Measurements from ENCODE around the gene PAK1.
A peak's percentile ranks its signal among the peaks of the same experiment; 100 is the strongest.

PAK1 gene

DNA sequence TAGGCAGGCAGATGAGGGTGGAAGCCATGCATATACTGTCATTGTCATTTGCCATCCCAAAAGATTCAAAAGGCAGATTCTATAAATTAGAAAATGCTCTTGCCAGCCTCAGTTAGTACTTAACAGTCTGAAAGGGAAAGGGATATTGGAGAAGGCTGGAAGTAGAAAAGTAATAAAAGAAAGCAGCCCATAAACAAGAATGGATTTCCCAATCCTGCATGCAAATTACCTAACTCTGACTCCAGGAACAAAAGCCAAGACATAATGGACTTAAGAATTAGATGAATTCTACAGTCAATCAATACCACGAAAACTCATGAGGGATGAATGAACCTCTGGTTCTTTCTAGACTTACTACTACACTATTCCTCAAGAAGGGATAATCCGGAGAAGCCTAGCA, 5.9 kb downstream of the PAK1 start:
- CTCF ChIA-PET, result no interaction called here
- Mint-ChIP-seq H3K4me1 (peaks cover 21% of the 10 kb centered on the region), H3K9me3 (no peaks in the 10 kb centered on the region), H3K27ac (no peak overlapping the region), H3K36me3 (no peaks in the 10 kb centered on the region), H3K4me3 (no peak overlapping the region), H3K27me3 (peaks cover 11% of the 10 kb centered on the region)
- no peak for DNase-seq

DNA sequence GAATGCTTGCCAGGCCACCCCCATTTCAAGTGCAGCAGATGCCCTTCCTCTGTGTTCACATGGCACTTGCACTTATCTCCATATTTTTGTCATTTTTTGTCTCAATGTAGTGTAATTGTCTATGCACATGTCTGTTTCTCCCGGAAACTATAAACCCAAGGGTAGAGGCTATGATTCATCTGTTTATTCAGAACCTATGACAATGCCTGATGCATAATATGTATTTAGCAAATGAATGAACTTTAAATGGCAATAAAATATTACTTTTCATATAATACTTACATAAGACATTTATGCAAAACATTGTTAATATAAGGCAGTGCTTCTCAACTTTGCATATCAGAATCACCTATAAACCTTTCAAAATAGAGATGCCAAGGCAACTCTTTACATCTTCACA, 6.7 kb downstream of the PAK1 start:
- Mint-ChIP-seq H3K27ac (no peak overlapping the region), H3K36me3 (no peaks in the 10 kb centered on the region), H3K4me3 (no peak overlapping the region), H3K27me3 (peaks cover 9% of the 10 kb centered on the region), H3K9me3 (no peaks in the 10 kb centered on the region), H3K4me1 (peaks cover 19% of the 10 kb centered on the region)
- DNase-seq, result no peak
- CTCF ChIA-PET, result no interaction called here

DNA sequence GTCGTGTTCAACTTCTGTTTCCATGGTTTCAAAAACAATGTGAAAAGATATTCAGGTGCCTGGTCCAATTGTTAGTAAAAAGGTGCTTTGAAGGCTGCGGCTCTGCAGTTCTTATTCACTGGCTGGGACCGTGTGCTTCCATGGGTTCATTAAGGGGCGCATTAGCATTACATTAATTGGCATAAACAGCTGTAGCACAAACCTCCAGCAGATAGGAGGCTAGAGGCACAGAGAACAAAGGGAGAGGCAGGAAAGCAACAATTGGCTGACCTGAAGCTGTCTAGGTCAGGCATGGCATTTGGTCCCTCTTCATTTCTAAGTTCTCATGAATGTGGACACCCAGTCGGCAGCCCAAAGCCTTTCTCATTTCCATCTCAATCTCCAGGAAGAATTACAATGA, 16.6 kb downstream of the PAK1 start:
- DNase-seq, result no peak
- Mint-ChIP-seq H3K9me3 (no peaks in the 10 kb centered on the region), H3K27me3 (peaks cover 20% of the 10 kb centered on the region), H3K27ac (no peak overlapping the region), H3K4me3 (no peak overlapping the region), H3K36me3 (no peaks in the 10 kb centered on the region), H3K4me1 (peaks cover 7% of the 10 kb centered on the region)
- CTCF ChIA-PET, result interaction anchor here (1.4 to 2.7 kb wide), 2 partner anchors 14 to 45 kb away, joined by 4 to 9 read pairs; no protein-coding TSS in a partner anchor

DNA sequence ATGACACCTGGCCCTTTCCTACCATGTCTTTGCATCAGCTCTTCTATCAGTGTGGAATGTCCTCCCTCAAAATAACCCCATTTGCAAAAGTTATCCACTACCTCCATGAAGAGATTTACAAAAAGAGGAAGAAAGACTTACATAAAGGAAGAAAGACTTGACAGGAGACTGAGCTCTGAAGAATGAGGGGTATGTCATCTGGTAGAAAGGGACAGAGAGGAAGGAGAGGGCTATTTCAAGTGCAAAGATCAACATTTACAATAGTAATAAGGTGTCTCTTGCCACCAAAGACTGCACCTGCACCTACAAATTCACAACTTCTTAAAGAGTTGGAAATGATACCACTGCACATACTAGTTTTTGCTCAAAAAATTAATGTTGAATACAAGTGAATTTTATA, 18.2 kb downstream of the PAK1 start:
- Mint-ChIP-seq H3K27ac (no peak overlapping the region), H3K27me3 (peaks cover 17% of the 10 kb centered on the region), H3K4me1 (peaks cover 13% of the 10 kb centered on the region), H3K36me3 (no peaks in the 10 kb centered on the region), H3K4me3 (no peak overlapping the region), H3K9me3 (no peaks in the 10 kb centered on the region)
- no peak for DNase-seq
- CTCF ChIA-PET, result interaction anchor here (2.7 kb wide), 1 partner anchor 15 kb away, joined by 9 read pairs; no protein-coding TSS in a partner anchor

DNA sequence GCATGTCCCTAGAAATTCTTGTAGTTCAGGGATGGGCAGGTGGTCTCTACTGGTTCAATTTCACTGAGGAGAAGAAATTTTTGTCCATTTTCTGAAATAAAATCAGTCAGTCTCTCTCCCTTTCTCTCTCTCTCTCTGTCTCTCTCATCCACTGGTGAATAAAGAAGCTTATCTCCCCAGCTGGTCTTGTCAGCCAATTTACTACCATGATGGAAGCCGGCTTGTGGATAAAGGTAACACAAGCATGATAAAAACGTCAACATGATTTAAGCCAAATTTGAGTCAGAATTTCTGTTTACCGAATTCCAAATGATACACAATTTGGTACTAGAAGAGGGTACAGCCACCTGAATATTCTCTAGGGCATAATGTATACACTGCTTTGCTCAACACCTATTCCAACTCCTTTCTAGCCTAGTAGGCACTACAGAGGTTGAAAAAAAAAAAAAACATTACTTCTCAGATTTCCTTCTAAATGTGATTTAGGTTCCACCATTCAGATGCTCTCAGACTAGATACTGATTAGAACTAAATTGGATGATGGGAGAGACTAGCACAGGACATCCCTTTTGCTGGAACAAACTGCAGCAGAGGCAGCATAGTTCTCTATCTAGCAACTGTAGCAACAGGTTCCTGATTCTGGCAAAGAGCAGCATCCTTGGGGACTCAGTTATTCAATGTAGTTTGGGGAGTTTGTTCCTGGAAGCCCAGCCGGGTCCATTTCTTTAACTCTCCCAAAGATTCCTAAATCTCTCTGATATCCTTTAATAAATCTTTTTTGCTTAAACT, 18.8 kb downstream of the PAK1 start:
- DNase-seq, result no peak
- Mint-ChIP-seq H3K27ac (no peak overlapping the region), H3K4me3 (no peak overlapping the region), H3K27me3 (peaks cover 12% of the 10 kb centered on the region), H3K4me1 (peaks cover 20% of the 10 kb centered on the region), H3K36me3 (no peaks in the 10 kb centered on the region), H3K9me3 (no peaks in the 10 kb centered on the region)
- CTCF ChIA-PET, result no interaction called here

DNA sequence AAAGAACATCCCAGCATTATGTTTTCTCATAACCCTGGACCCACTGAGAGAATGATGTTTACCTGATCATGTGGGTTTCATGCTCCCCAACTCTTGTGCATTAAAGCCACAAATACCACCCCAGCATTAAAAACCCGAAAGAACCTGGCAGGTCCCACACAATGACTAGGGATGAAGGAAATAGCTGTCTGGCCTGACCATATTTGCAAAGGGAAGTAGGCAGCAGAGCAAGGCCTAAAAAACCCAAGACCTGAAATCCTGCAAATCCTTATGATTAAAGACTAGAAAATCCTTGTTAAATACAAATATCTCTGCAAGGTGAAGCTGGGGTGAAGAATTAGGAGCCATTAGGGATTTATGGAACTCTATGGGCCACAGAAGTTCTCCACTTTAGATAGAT, 23.7 kb downstream of the PAK1 start:
- DNase-seq, result no peak
- Mint-ChIP-seq H3K4me3 (no peak overlapping the region), H3K4me1 (peaks cover 45% of the 10 kb centered on the region), H3K36me3 (peaks cover 2% of the 10 kb centered on the region), H3K27me3 (peaks cover 4% of the 10 kb centered on the region), H3K9me3 (no peaks in the 10 kb centered on the region), H3K27ac (no peak overlapping the region)
- CTCF ChIA-PET, result no interaction called here

DNA sequence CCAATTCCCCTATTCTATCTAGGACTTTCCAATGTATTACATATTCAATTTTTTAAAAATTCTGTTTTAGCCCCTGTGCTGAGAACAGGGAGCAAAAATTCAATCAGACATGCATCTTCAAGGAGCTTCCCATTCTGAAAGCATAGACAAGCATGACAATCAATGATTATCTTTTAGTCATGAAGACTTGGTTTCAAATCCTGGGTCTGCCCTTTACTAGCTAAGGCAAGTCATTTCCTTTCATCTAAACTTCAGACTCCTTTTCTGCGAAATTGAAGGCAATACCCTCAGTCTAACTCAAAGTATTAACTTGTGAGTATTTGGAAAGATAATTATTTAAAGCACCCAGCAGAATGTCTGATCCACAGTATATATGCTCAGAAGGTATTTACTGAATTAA, 24.1 kb downstream of the PAK1 start:
- peaks cover 1% of the 10 kb centered on the region for H3K27me3 Mint-ChIP-seq
- peaks cover 45% of the 10 kb centered on the region for H3K4me1 Mint-ChIP-seq
- no peak for DNase-seq
- CTCF ChIA-PET, result no interaction called here
- H3K36me3 Mint-ChIP-seq, result peaks cover 2% of the 10 kb centered on the region
- H3K27ac Mint-ChIP-seq, result no peak overlapping the region
- H3K4me3 Mint-ChIP-seq, result no peak overlapping the region
- H3K9me3 Mint-ChIP-seq, result no peaks in the 10 kb centered on the region

DNA sequence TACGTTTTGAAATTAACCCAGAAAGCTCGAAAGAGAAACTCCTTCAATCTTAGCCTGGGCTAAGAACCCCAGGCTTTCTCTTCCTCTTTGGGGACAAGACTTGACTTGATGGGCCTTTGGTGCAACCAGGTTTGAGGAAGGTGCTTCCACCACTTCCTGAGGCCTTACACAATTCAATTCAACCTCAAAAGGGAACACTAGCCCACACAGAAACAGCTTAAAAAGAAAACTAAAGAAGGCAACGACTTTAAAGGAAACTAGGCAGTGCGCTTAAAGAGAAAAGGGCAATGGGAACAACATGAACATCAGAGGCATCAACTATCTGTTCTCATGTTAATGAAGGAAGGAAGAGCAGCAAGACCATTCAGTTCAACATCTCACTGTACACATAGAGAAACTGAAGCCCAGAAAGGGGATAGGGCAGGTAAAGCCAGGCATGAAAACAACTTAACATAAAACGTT, 24.8 kb downstream of the PAK1 start:
- peak; percentile 23 for DNase-seq
- H3K27me3 Mint-ChIP-seq, result no peaks in the 10 kb centered on the region
- peaks cover 45% of the 10 kb centered on the region for H3K4me1 Mint-ChIP-seq
- no peaks in the 10 kb centered on the region for H3K9me3 Mint-ChIP-seq
- peak overlapping the region; percentile 42 for H3K27ac Mint-ChIP-seq
- H3K4me3 Mint-ChIP-seq, result peak overlapping the region; percentile 1
- peaks cover 2% of the 10 kb centered on the region for H3K36me3 Mint-ChIP-seq
- CTCF ChIA-PET, result no interaction called here

DNA sequence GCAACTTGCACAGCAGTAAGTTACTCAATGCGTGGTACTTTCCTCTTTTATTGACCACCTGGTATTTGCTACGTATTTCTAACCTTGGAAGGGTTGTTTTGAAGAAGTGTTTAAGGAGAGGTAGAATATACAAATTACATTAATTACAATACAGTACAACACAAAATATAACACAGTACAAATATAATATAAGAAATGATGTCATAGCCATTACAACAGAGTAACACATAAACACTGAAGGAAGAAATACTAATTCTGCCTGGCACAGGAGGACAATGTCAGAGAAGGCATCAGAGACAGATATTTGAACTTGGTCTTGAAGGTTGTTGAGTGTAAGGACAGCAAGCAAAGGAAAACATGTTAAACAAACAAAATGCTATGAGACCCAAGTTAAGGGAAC, 25.6 kb downstream of the PAK1 start:
- Mint-ChIP-seq H3K27ac (no peak overlapping the region), H3K36me3 (peaks cover 2% of the 10 kb centered on the region), H3K4me3 (no peak overlapping the region), H3K9me3 (no peaks in the 10 kb centered on the region), H3K27me3 (no peaks in the 10 kb centered on the region), H3K4me1 (peaks cover 45% of the 10 kb centered on the region)
- CTCF ChIA-PET, result no interaction called here
- DNase-seq, result no peak

DNA sequence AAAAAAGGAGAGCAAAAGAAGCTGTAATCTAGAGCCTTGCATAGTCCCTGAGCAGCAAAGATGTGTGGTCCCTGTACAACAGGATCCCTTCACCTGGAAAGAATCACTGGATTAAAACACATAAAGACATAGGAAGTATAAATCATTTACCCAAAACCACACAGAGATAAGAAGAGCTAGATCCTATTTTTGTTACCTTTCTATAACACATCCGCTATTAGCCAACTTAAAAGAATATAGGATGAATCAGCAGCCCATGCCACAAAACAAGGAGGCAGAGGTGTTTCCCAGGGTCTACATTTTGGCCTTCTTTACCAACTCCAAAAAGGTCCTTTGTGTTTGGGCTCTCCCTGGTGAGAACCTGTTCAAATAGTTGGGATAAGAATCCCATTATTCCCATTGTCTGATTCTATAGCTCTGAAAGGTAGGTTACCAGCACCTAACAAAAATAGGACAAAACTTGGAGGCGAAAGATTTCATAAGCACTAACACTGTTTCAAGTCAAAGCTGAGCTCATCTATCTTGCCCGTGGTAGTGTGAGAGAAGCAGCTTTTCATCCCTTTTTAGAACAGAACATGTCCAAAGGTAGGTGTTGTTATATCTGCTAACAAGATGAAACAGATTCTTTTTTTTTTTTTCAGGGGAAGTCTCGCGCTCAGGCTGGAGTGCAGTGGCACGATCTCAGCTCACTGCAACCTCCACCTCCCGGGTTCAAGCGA, 26.8 kb downstream of the PAK1 start:
- Mint-ChIP-seq H3K36me3 (peaks cover 2% of the 10 kb centered on the region), H3K27ac (no peak overlapping the region), H3K27me3 (no peaks in the 10 kb centered on the region), H3K9me3 (no peaks in the 10 kb centered on the region), H3K4me1 (peaks cover 45% of the 10 kb centered on the region), H3K4me3 (no peak overlapping the region)
- no peak for DNase-seq
- CTCF ChIA-PET, result interaction anchor here (0.7 to 1.7 kb wide), 2 partner anchors 24 to 142 kb away, joined by 3 to 9 read pairs; partner anchors contain the start of gene AQP11

DNA sequence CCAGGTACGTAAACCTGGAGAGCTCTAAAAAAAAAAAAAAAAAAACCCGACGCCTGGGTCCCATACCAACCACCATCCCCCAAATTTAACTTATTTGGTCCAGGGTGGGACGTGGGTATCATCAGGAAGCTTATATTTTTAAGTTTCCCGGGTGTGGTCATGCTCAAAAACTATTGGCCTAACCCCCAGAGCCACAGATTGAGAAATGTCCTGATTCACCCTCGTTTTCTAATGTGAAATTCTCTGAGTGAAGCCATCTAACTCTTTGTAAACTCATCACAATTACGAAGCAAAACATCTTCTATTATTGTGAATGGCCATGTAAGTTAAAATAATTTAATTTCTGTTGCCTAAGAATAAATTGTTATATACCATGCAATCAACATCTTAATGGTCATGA, 29.6 kb downstream of the PAK1 start:
- Mint-ChIP-seq H3K27me3 (no peaks in the 10 kb centered on the region), H3K4me1 (peaks cover 24% of the 10 kb centered on the region), H3K27ac (no peak overlapping the region), H3K9me3 (no peaks in the 10 kb centered on the region), H3K4me3 (no peak overlapping the region), H3K36me3 (peaks cover under 1% of the 10 kb centered on the region)
- DNase-seq, result no peak
- CTCF ChIA-PET, result no interaction called here

DNA sequence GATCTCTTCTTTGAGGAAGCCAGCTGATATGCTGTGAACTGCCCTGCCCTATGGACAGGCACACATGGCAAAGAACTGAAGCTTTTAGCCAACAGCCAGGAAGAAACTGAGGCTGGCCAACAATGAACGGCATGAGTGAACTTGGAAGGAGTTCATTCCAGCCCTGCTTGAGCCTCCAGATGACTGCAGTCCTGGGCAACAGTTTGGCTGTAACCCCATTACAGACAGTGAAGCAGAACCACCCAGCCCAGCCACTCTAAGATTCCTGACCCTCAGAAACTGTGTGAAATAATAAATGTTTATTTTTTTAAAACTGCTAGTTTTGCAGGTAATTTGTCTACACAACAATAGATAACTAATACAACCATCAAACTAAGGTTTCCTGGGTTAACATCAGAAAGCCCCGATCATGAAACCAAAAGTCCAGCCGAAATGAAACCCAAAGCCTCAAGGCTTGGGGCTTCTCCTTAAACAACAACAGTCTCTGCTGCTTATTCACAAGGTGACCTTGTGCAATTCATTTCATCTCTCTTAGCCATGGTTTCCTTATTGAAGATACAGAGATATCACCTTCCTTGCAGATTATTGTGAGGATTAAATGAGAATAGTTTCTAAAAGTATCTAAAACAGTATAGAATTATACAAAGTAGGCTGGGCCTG, 31.4 kb downstream of the PAK1 start:
- H3K4me1 Mint-ChIP-seq, result peaks cover 11% of the 10 kb centered on the region
- H3K4me3 Mint-ChIP-seq, result no peak overlapping the region
- DNase-seq, result no peak
- H3K9me3 Mint-ChIP-seq, result no peaks in the 10 kb centered on the region
- CTCF ChIA-PET, result no interaction called here
- peaks cover 7% of the 10 kb centered on the region for H3K27me3 Mint-ChIP-seq
- no peaks in the 10 kb centered on the region for H3K36me3 Mint-ChIP-seq
- H3K27ac Mint-ChIP-seq, result no peak overlapping the region

DNA sequence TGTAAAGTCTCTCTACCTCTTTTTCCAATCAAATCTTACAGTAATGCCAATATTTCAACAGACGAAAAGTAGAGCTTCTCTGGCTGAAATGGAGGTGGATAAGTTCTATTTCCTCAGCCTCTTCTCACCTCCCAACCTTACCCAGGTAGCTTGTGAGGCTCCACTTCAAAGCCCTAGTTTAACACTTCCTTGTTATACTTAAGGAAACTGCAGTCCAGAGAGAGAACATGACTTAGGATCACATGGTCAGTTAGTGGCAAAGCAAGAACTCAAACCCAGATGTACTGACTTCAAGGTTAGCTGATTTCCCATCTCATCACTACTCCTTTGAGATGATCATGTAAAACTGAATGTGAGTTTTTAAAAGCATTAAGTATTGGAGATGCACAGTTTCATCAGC, 32.5 kb downstream of the PAK1 start:
- Mint-ChIP-seq H3K4me3 (no peak overlapping the region), H3K27me3 (peaks cover 7% of the 10 kb centered on the region), H3K36me3 (no peaks in the 10 kb centered on the region), H3K27ac (no peak overlapping the region), H3K4me1 (peaks cover 3% of the 10 kb centered on the region), H3K9me3 (no peaks in the 10 kb centered on the region)
- DNase-seq, result no peak
- CTCF ChIA-PET, result no interaction called here

DNA sequence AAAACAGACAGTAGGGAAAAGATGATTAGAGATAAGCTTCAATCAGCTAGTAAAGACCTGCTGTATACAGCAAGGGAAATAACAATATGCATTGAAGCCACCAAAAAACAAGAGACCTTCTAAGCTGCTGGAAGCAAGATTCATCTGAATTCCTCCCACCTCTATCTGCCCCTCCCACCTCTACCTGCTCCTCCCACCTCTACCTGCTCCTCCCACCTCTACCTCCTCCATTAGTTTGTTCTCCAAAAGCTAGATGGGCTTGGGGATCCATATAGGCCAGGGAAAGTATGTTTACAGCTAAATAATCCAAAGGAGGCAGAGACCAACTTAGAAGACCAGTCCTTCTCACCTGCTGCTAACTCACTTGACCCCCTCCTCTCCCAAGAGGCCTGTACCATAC, 33.2 kb downstream of the PAK1 start:
- no peak for DNase-seq
- H3K9me3 Mint-ChIP-seq, result no peaks in the 10 kb centered on the region
- H3K27me3 Mint-ChIP-seq, result peaks cover 7% of the 10 kb centered on the region
- CTCF ChIA-PET, result interaction anchor here (0.7 kb wide), 1 partner anchor 10 kb away, joined by 3 read pairs; no protein-coding TSS in a partner anchor
- H3K4me1 Mint-ChIP-seq, result peaks cover under 1% of the 10 kb centered on the region
- H3K36me3 Mint-ChIP-seq, result no peaks in the 10 kb centered on the region
- H3K4me3 Mint-ChIP-seq, result no peak overlapping the region
- H3K27ac Mint-ChIP-seq, result no peak overlapping the region
